H1 (cell line): ENCODE results near the gene BSN. TPM values are rescaled to one million over a fixed set of nuclear protein-coding genes. Genes with fewer than 3 reads are reported as not detected.

Source experiments
- CTCF ChIP-seq, 3 experiments: IDR thresholded peaks; 1 replicate in 2 of 3; 2 replicates in 1 of 3; pipeline versions ENCODE4 v1.5.1 to v1.6.1; 2011; ENCODE audit warnings: low read length in 3 of 3, mild to moderate bottlenecking in 3 of 3, inconsistent platforms in 2 of 3, low read depth in 1 of 3, moderate library complexity in 1 of 3; ENCODE audit not compliant: insufficient read depth in 1 of 3; ENCODE audit errors: control extremely low read depth in 1 of 3
- EGR1 ChIP-seq: IDR thresholded peaks from 2 replicates; pipeline ENCODE4 v1.6.1; 2011; ENCODE audit warnings: low read depth, low read length, borderline replicate concordance
- NRF1 ChIP-seq: IDR thresholded peaks from 2 replicates; pipeline ENCODE4 v1.6.1; 2011; ENCODE audit warnings: mild to moderate bottlenecking, low read depth, low read length, improper control_type of control experiment
- TBP ChIP-seq: IDR thresholded peaks from 2 replicates; pipeline ENCODE4 v1.6.1; 2011; ENCODE audit warnings: low read depth, low read length, improper control_type of control experiment
- polyA plus RNA-seq, 7 experiments: library from polyadenylated mRNA; depleted of rRNA in 3 of 7; stranded (reverse) in 5 of 7; unstranded in 2 of 7; fragments of >200 nt in 5 of 7; fragments of 200-250 nt in 2 of 7; gene quantifications; 1 replicate in 5 of 7; 2 replicates in 1 of 7; 4 replicates in 1 of 7; pipeline versions ENCODE4 v1.2.1 to v1.2.3, GENCODE V29; 2011 to 2013; ENCODE audit warnings: missing spikeins in 2 of 7, mixed read lengths in 2 of 7
- total RNA-seq: library from RNA; stranded (reverse); fragmentation: NEBNext Ultra II Directional; extraction: Animal tissue kit (Norgen Biotek cat#: 25700); gene quantifications from 2 replicates; pipeline ENCODE4 v1.2.1, GENCODE V29; 2021

Gene BSN
- total and polyA plus RNA-seq, 2 of the 8 experiments (the other 6 are each of a cell fraction or from before 2014, with no cell fraction given), result 0.60 to 3.0 TPM

GRCh38 chr3:49648354-49649019 lies 94.2 kb downstream of the BSN start (continued):
- TF ChIP-seq CTCF (IDR thresholded peaks at IDR 0.05; ENCODE audit: control extremely low read depth in 1 of 3, insufficient read depth in 1 of 3, low read depth in 1 of 3, low read length in 3 of 3), result no peak
- no peak for TF ChIP-seq TBP
- TF ChIP-seq EGR1, result no peak
- no peak for TF ChIP-seq NRF1
- TF ChIP-seq, all 59 proteins: peak for 0
